Colon (tissue), 2 donors: ENCODE measurements around the gene CCNF.
"Not testable (repeated sequence)": the region's sequence is repeated elsewhere in the genome, so short reads cannot be mapped to it uniquely, and the experiment has no call there.

Experiments used
- FAIRE-seq: peaks from 2 replicates; lab custom pipeline; 2012; peaks lifted over from hg19 to GRCh38; lab: Jason Lieb, UNC
- donor health status: control.
- donor health status: control.

The CCNF gene

GRCh38 chr16:2428784-2429033, 538 bp upstream of the CCNF start:
- no peak for FAIRE-seq

GRCh38 chr16:2429771-2430663, 770 bp downstream of the CCNF start:
- FAIRE-seq = no peak

- FAIRE-seq = no peak
These were observed 3.0 kb downstream of the CCNF start for GRCh38 chr16:2432286-2432685.

GRCh38 chr16:2432801-2433505, 3.7 kb downstream of the CCNF start:
- no peak for FAIRE-seq

GRCh38 chr16:2435236-2435635, 6.0 kb downstream of the CCNF start:
- not testable (repeated sequence) for FAIRE-seq

GRCh38 chr16:2436110-2436509, 6.9 kb downstream of the CCNF start:
- FAIRE-seq = no peak

- FAIRE-seq = no peak
These were observed 8.0 kb downstream of the CCNF start for GRCh38 chr16:2437032-2437790.

GRCh38 chr16:2438121-2438520, 8.9 kb downstream of the CCNF start:
- no peak for FAIRE-seq

GRCh38 chr16:2439598-2439997, 10.4 kb downstream of the CCNF start:
- FAIRE-seq = no peak

- FAIRE-seq = not testable (repeated sequence)
These were observed 12.0 kb downstream of the CCNF start for GRCh38 chr16:2441143-2441804.

GRCh38 chr16:2443555-2443954, 14.3 kb downstream of the CCNF start:
- FAIRE-seq = no peak

GRCh38 chr16:2447920-2448583, 18.8 kb downstream of the CCNF start:
- no peak for FAIRE-seq

- FAIRE-seq = no peak
These were observed 19.9 kb downstream of the CCNF start for GRCh38 chr16:2449118-2449517.

GRCh38 chr16:2450535-2450934, 21.3 kb downstream of the CCNF start:
- no peak for FAIRE-seq

GRCh38 chr16:2450975-2451381, 21.7 kb downstream of the CCNF start:
- no peak for FAIRE-seq

- FAIRE-seq = no peak
These were observed 22.6 kb downstream of the CCNF start for GRCh38 chr16:2451851-2452320.

GRCh38 chr16:2452650-2453049, 23.4 kb downstream of the CCNF start:
- no peak for FAIRE-seq

GRCh38 chr16:2455081-2455845, 26.0 kb downstream of the CCNF start:
- FAIRE-seq = no peak

- FAIRE-seq = no peak
These were observed 27.4 kb downstream of the CCNF start for GRCh38 chr16:2456551-2457153.

- FAIRE-seq = no peak
These were observed 28.0 kb downstream of the CCNF start for GRCh38 chr16:2457267-2457666.

GRCh38 chr16:2457946-2458345, 28.7 kb downstream of the CCNF start:
- FAIRE-seq = no peak
